Stimulated activated CD8-positive, alpha-beta memory T cell treated with anti-CD3 and anti-CD28 coated beads, Interleukin-7, amount 100 ng/mL, for 4 hours (primary cell): ENCODE data around the gene FSTL1.
A peak's percentile ranks its signal among the peaks of the same experiment; 100 is the strongest.
"Not testable (repeated sequence)": the region's sequence is repeated elsewhere in the genome, so short reads cannot be mapped to it uniquely, and the experiment has no call there.

Experiments used
- DNase-seq, 2 donors: peaks; one replicate each; pipeline ENCODE4 v3.0.0-alpha.2; 2020; ENCODE audit warnings: low read depth in 2 of 2

The FSTL1 gene

GRCh38 chr3:120418446-120418845 lies 32.3 kb downstream of the FSTL1 start:
- no peak for DNase-seq

- DNase-seq: peak; percentile 68 to 71
Measured at GRCh38 chr3:120417272-120417911, 33.4 kb downstream of the FSTL1 start.

- no peak for DNase-seq
Measured at GRCh38 chr3:120416868-120417267, 33.9 kb downstream of the FSTL1 start.

- no peak for DNase-seq
Measured at GRCh38 chr3:120415756-120416155, 35.0 kb downstream of the FSTL1 start.

- DNase-seq: no peak
Measured at GRCh38 chr3:120410541-120410940, 40.3 kb downstream of the FSTL1 start.

- DNase-seq: no peak
Measured at GRCh38 chr3:120410116-120410515, 40.7 kb downstream of the FSTL1 start.

- DNase-seq: no peak
Measured at GRCh38 chr3:120407508-120408287, 43.1 kb downstream of the FSTL1 start.

GRCh38 chr3:120404876-120405275 lies 45.9 kb downstream of the FSTL1 start:
- DNase-seq: no peak

- DNase-seq: no peak
Measured at GRCh38 chr3:120402257-120402656, 48.5 kb downstream of the FSTL1 start.

- no peak for DNase-seq
Measured at GRCh38 chr3:120399372-120399771, 51.4 kb downstream of the FSTL1 start.

- no peak for DNase-seq
Measured at GRCh38 chr3:120396469-120396868, 54.3 kb downstream of the FSTL1 start.

GRCh38 chr3:120394347-120394746 lies 56.4 kb downstream of the FSTL1 start:
- no peak for DNase-seq

GRCh38 chr3:120393761-120394160 lies 57.0 kb downstream of the FSTL1 start:
- DNase-seq: no peak

- no peak for DNase-seq
Measured at GRCh38 chr3:120393243-120393642, 57.5 kb downstream of the FSTL1 start.

- no peak for DNase-seq
Measured at GRCh38 chr3:120382941-120383447, 67.8 kb downstream of the FSTL1 start.

- no peak for DNase-seq
Measured at GRCh38 chr3:120381503-120381902, 69.3 kb downstream of the FSTL1 start.

GRCh38 chr3:120377948-120378347 lies 72.8 kb downstream of the FSTL1 start:
- DNase-seq: not testable (repeated sequence)

GRCh38 chr3:120370463-120370862 lies 80.3 kb downstream of the FSTL1 start:
- DNase-seq: no peak

GRCh38 chr3:120369037-120369467 lies 81.7 kb downstream of the FSTL1 start:
- DNase-seq: no peak

- DNase-seq: no peak
Measured at GRCh38 chr3:120368172-120368571, 82.6 kb downstream of the FSTL1 start.

- no peak for DNase-seq
Measured at GRCh38 chr3:120364821-120365220, 86.0 kb downstream of the FSTL1 start.

GRCh38 chr3:120364101-120364500 lies 86.7 kb downstream of the FSTL1 start:
- no peak for DNase-seq

GRCh38 chr3:120357807-120358206 lies 93.0 kb downstream of the FSTL1 start:
- no peak for DNase-seq
